Fibroblast of gingiva (primary cell): ENCODE results near the gene SLC1A6.
"Not testable (repeated sequence)": the region's sequence is repeated elsewhere in the genome, so short reads cannot be mapped to it uniquely, and the experiment has no call there.

ENCODE experiments used
- DNase-seq: peaks from one replicate; pipeline ENCODE4 v3.0.0-alpha.2; 2011; ENCODE audit warnings: low read depth

The SLC1A6 gene

DNA sequence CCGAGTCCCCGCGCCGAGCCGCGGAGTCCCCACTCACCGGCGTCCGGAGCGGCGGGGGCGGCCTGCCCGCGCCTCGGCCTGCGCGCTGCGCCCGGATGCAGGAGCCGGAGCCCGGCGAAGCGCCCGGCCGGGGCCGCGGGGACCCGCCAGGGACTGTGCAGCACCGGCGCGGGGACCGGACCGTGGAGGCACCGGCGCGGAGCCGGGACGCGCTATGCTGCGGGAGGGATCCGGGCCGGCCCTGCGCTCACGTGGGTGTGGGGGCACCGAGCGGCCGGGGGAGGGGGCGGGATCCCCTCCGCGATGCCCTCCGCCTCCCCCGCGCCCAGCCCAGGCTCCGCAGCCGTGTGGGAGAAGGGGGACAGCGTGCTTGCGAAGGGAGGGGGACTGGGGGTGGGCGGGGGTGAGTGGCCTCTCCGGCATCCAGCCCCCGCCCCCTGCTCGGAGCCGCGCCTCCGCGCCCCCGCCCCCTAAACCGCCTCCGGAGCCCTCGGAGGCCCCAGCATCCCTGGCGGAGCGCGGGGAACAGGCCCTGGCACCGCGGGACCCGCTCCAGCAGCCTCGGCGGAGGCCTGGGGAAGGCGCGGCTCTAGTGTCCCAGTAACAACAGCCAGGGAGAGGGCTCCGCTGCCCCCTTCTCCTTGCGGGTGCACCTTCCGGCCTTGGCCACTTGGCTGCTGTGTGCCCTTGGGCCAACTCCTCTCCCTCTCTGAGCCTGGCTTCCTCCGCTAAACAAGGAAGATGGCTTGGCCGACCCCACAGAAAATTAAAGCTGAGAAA, at the start of gene SLC1A6:
TSS of gene SLC1A6 (minus strand) at position 389 of the 780 bp plus-strand sequence. CDS start 6,954 bp downstream, outside the sequence.
- DNase-seq = no peak

DNA sequence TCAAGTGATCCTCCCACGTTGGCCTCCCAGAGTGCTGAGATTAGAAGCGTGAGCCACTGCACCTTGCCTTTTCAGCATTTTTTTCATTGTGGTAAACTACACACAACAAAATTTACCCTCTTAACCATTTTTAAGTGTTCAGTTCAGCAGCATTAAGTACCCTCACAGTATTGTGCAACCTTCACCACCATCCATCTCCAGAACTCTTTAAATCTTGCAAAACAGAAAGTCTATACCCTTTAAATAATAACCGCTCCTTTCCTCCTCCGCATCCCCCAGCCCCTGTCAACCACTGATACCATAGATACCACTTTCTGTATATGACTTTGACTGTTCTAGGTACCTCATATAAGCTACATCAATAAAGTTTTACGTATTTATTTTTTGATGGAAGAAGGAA, 48.8 kb upstream of the SLC1A6 start:
- DNase-seq = no peak

DNA sequence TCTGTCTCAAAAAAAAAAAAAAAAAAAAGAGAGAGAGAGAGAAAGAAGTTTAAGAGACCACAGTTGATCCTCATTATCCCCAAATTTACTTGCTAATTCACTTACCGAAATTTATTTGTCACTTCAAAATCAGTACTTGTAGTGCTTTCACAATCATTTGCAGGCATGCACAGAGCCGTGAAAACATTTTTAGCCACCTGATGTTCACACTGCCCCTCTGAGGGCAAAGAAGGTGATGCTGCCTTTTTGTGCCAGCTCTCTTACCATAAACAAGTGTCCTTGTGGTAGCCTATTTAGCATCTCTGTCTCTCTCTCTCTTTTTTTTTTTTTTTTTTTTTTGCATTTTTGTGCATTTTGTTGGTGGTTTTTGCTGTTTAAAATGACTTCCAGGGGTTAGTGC, 45.6 kb upstream of the SLC1A6 start:
- no peak for DNase-seq

DNA sequence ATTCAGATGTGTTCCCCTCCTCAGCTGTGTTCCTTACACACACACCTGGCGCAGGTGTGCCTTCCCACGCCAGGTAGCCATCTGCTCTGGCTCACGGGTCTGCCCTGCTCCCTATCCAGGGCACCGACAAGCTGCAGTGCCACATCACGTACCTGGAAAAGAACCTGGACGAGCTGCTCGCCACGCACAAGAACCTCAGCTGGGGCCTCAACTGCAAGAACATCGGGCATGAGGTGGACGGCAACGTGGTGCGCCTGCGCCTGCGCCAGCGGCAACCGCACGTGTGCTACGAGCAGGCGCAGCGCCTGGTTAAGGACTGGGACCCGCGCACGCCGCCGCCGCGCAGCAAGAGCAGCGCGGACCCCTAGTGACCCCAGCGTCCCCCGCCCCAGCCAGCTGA, 43.1 kb upstream of the SLC1A6 start:
- no peak for DNase-seq

DNA sequence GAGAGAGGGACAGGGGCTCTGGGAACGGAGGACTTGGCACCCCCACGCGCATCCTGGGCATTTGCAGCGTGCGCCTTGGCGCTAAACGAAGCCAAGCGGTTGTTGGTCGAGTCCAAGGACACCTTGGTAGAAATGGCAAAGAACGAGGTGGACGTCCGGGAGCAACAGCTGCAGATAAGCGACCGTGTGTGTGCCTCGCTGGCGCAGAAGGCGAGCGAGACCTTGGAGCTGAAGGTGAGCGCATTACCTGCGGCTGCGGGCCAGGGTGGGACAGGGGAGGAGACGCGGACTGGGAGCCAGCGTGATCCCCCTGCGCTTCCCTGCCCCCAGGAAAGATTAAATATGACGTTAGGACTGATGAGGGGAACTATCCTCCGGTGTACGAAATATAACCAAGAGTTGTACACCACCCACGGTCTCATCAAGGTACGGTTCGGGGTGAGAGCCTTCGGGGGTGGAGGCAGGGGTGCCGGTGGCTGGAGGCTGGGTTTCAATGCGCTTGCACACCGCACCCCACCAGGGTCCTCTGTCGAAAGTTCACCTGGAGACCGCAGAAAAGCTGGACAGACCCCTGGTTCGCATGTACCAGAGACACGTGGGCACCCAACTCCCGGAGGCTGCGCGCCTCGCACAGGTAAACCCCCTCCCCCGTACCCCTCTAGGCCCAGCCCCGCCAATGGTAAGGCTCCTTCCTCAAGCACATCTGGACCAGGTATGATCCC, 41.8 kb upstream of the SLC1A6 start:
- no peak for DNase-seq

DNA sequence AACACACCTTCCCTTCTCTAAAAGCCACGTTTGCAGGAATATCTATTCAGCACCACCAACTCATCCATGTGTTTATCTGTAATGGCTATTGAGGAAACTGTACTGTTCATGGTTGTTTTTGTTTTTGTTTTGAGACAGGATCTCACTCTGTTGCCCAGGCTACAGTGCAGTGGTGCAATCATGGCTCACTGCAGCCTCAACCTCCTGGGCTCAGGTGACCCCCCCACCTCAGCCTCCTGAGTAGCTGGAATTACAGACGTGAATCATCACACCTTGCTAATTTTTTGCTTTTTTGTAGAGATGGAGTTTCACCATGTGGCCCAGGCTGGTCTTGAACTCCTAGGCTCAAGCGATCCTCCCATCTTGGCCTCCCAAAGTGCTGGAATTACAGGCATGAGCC, 39.2 kb upstream of the SLC1A6 start:
- DNase-seq = not testable (repeated sequence)

DNA sequence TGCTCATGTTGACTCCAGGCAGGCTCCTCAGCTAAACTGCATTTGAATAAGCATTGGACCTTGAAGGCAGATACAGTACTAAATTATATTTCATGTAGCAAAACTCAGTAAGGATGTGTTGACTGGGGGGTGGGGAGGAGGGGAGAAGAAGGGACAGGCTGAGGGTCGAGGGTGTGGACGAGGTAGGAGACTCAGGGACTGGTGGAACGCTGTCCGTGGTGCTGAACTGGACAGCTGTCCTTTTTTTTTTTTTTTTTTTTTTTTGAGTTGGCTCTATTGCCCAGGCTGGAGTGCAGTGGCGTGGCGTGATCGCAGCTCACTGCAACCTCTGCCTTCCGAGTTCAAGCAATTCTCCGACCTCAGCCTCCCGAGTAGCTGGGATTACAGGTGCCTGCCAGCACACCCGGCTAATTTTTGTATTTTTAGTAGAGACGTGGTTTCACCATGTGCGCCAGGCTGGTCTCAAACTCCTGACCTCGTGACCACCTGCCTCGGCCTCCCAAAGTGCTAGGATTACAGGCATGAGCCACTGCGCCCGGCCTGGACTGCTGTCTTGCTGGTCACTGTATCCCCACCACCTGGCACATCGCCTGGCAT, 36.4 kb upstream of the SLC1A6 start:
- no peak for DNase-seq

DNA sequence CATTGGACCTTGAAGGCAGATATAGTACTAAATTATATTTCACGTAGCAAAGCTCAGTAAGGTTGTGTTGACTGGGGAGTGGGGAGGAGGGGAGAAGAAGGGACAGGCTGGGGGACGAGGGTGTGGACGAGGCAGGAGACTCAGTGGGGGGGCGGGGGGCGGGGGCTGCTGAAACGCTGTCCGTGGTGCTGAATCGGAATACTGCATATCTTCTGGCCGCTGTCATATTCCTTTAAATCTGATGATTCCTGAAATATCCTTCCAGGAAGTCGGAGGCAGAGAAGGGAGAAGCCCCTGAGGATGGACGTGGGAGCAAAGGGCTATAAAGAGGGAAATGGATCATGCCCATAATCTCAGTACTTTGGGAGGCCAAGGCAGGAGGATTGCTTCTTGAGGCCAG, 34.9 kb upstream of the SLC1A6 start:
- DNase-seq = no peak

DNA sequence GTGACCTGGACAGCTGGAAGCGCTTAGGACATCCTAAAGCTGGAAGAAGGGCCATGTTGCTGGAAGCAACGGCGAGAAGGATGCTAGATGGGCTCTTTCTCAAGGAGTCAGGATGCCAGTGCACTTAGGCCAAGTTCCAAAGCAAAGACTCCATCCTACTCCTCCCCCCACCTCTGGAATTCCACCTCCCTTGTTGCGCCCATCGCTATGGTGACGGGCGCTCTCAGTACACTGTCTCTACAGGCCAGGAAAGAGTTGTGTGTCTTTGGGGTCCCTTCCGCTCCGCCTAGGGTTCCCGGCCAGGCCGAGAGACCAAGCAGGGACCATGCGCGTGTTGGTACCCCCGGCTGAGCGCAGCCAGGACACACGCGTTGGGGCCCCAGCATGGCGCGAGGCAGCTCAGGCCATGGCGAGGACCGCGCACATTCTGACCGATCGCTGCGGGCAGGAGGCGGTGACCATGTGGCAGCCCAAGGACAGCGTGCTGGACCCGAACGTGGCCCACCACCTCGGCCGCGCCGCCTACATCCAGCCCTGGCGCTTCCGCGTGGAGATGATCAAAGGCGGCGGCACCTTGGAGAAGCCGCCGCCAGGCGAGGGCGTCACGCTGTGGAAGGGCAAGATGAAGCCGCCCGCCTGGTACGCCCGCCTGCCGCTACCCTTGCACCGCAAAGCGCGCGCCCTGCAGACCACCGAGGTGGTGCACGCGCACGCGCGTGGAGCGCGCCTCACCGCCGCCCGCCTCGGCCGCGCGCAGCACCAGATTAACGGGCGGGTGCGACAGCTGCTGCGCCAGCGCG, 31.0 kb upstream of the SLC1A6 start:
- DNase-seq = no peak

DNA sequence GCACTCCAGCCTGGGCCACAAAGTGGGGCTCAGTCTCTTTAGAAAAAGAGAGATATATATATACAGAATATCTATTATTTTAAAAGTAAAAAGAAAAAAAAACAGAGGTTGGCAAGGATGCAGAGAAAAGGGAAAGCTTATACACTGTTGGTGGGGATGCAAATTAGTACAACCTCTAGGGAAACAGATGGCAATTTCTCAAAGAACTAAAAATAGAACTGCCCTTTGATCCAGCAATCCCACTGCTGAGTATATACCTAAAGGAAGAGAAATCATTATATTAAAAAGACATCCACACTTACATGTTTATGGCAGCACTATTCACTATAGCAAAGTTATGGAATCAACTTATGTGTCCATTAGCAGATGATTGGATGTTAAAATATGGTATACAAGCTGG, 28.6 kb upstream of the SLC1A6 start:
- DNase-seq = no peak

DNA sequence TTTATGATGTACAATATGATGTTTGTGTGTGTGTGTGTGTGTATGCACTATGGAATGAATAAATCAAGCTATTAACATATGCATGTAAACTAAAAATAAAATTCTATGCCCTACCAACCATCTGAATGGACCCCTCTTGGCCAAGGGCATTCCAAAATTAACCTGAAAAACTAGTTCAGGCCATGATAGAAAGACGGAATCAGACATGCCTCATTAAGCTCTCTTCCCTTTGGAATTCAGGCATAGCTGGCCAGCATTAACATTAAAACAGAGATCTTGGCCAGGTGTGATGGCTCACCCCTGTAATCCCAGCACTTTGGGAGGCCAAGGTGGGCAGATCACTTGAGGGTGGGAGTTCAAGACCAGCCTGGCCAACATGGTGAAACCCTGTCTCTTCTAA, 18.3 kb upstream of the SLC1A6 start:
- no peak for DNase-seq

DNA sequence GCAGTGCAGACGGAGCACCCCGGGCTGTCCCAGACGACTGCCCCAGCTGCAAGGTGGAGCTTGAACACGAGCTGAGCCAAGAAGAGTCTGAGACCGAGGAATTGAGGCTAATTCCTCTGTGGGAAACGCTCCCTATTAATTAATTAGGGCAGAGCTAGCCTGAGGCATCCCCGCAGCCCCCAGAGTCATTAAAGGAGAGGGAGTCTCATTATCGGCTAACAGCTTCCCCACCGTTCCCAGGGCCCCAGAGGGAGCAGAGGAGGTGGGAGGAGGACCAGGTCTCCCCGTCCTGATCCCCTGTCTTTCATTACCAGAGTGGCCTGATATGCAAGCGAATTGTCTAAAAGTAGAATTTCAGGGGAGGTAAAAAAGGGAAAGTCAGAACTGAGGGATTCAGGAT, 13.1 kb upstream of the SLC1A6 start:
- no peak for DNase-seq

DNA sequence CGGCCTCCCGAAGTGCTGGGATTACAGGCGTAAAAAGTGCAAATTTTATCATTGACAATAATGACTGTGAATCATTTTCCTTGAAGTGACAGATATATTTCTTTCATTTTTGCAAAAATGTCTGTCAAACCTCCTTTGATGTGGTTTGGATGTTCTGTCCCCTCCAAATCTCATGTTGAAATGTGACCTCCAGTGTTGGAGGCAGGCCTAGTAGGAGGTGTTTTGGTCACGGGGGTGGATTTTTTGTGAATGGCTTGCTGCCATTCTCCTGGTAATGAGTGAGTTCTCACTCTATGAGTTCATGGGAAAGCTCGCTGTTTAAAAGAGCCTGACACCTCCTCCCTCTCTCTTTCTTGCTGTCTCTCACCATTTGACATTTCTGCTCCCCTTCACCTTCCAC, 5.5 kb upstream of the SLC1A6 start:
- no peak for DNase-seq

DNA sequence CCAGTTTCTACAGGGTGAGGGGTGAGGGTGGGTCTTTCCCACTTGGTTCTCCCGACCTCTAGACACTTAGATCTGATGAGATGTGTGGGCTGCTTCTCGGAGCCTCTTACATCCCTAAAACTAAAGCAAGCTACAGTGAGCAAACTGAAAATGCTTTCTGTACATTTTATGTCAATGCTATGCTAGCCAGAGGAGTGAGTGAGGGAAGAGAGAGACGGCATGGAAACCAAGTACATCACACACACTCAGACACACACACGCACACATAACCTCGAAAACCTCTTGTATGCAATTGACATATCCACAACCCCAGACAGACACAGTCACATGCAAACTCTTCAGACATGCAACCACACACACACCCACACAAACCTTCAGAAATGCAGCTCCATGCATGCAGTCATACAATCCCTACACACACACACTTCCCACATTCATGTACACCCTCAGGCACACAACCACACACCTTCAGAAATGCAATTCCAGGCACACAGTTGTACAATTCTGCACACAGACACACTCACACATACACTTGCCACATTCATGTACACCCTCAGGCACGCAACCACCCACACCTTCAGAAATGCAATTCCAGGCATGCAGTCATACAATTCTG, 1.4 kb downstream of the SLC1A6 start:
- DNase-seq = no peak

DNA sequence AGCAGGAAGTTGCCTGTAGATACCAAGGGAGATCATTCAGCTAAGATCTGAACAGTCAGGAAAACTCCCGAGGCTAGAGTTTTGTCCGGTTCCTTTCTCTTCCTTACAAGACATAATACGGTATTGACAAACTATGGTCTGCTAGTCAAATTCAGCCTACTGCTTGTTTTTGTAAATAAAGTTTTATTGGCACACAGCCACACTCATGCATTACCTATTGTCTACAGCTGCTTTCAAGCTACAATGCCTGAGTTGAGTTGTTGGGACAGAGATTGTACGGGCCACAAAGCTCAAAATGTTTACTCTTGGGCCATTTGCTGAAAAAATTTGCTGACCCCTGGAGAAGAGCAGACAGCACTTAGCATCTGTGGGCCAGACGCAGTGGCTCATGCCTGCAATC, 2.5 kb downstream of the SLC1A6 start:
- DNase-seq = no peak

DNA sequence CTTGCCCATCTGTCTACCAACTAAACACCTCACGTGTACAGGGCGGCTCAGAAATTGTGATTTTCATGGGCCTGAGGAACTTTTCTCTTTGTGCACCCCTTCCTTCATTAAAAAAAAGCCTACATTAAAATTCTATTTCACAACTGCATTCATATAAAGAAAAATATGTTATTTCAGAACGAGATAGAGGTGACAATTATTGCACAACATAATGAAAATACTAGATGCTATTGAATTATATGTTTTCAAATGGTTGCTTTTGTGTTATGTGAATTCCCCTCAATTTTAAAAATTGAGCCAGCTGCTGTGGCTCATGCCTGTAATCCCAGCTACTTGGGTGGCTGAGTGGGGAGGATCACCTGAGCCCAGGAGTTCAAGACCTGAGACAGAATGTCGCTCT, 5.2 kb downstream of the SLC1A6 start:
- no peak for DNase-seq

DNA sequence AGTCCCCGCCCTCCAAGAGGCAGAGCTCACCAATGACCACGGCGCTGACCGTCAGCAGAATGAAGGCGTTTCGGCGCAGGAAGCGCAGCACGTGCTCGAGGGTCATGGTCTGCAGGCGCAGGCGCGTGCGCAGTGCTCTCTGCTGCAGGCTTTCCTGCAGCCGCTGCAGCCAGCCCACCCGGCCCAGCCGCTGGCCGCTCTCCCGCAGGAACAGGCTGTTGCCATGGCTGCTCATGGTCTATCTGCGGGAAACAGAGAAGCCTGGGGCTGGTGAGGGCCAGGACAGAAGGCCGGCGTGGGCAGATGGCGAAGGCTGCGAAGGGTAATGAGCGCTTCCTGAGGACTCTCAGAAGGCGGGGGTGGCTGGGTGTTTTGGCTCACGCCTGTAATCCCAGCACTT, 7.0 kb downstream of the SLC1A6 start:
- no peak for DNase-seq

DNA sequence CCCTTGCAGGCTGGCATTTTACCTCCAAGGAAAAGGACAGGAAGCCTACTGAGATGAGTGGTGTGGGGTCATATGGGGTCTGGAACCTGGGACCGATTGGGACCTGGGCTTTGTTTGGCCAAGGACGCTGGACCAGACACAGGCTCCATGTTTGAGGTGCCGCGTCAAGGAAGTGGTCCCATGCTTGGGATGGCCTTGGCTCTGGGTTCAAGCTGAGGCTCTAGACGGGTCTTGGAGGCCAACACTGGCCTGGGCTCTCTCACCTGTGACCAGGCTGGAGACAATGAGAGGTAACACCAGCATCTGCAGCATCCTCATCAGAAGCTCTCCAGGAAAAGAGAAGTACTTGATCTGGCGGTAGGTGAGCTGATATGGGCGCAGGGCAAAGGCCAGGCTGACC, 8.2 kb downstream of the SLC1A6 start:
- no peak for DNase-seq

DNA sequence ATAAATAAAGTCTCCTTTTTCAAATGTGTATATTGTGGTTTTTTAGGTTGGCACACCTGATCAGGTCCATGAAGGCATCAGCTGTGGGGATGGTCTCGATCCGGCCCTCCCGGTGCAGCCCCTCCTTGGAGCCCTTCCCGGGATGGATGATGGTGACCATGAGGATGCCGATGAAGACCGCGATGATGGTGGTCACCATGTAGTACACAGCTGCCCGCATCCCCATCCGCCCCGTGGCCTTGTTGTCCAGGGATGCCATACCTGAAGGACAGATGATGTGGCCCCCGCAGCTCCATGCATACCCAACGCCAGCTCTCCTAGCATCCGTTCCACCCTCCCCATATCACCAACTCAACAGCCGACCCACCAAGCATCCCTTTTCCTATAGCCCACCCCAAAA, 11.4 kb downstream of the SLC1A6 start:
- DNase-seq = no peak

DNA sequence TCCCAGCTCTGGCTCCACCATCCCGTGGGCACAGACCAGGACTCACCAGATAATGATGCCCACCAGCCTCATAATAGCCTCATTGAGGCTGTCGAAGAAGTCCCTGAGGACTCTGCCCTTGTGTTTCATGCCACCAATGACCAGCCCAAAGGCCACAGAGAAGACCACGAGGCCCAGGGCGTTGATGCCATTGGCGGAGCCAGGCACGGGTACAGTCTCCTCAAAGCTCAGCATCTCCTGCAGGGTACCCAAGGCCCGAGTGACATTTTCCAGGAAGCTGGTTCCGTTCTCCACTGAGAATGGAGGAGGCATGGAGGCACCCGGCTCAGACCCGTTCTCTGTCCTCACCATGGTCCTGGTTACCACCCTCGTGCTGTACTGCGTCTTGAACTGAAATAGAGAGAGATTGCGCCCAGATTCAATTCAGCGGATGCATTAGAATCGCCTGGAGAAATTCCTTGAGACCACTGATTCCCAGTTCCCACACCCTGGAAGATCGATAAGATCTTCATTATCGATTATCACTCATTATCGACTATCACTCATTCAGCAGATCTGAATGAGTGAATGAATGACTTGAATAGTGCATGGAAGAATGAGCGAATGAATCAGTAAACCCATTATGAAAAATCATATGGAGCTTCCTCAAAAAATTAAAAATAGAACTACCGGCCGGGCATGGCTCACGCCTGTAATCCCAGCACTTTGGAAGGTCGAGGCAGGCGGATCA, 17.5 kb downstream of the SLC1A6 start:
- DNase-seq = no peak

DNA sequence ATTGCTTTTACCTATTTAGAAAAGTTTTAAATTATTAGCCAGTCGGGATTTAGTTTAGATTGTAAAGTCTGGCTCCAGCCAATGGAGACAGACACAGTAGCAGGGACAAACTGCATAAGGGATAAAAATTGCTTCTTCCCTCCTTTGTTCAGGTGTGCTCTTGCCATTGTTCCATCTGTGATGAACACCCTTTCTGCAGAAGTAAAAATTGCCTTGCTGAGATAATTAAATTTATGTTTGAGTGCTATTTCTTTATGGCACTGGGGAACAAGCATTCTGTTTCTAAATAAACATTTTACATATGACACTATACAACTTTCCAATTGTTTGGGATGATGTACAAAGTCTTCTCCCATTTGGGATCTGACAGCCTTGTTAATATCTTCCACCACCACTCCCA, 20.4 kb downstream of the SLC1A6 start:
- no peak for DNase-seq
